ENCODE results near the gene RXRA.

DNA sequence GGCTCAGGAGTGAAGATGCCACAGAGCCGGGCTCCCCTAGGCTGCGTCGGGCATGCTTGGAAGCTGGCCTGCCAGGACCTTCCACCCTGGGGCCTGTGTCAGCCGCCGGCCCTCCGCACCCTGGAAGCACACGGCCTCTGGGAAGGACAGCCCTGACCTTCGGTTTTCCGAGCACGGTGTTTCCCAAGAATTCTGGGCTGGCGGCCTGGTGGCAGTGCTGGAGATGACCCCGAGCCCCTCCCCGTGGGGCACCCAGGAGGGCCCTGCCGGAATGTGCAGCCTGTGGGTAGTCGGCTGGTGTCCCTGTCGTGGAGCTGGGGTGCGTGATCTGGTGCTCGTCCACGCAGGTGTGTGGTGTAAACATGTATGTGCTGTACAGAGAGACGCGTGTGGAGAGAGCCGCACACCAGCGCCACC lies 113.1 kb downstream of the RXRA start:
- TF ChIP-seq CTCF (IDR thresholded peaks at IDR 0.05) (no peak), EZH2 (IDR thresholded peaks at IDR 0.05; ENCODE audit: borderline replicate concordance, insufficient read depth, low read depth, low read length, poor library complexity, severe bottlenecking) (no peak)
